Measurements from ENCODE around the gene AZI2.

The AZI2 gene

GRCh38 chr3:28348629-28349468 is at the start of gene AZI2, which contains the start of gene ZCWPW2:
AZI2 (minus strand) TSS chr3:28348824; CDS start chr3:28340617, 8,207 bp downstream.
ZCWPW2 (plus strand) TSS chr3:28348721; CDS start chr3:28413069, 64,348 bp downstream.
- peak; percentile 74 for DNase-seq

GRCh38 chr3:28388978-28389377 is 40.4 kb upstream of the AZI2 start:
- no peak for DNase-seq

- DNase-seq: no peak
These were observed 37.4 kb upstream of the AZI2 start for GRCh38 chr3:28386049-28386448.

GRCh38 chr3:28376424-28376823 is 27.8 kb upstream of the AZI2 start:
- no peak for DNase-seq

- no peak for DNase-seq
These were observed 911 bp upstream of the AZI2 start for GRCh38 chr3:28349469-28350000.

GRCh38 chr3:28348265-28348628 is 377 bp downstream of the AZI2 start:
- DNase-seq: no peak

GRCh38 chr3:28347374-28348264 is 1.0 kb downstream of the AZI2 start:
- DNase-seq: no peak

- DNase-seq: no peak
These were observed 2.9 kb downstream of the AZI2 start for GRCh38 chr3:28345690-28346089.

GRCh38 chr3:28343144-28343543 is 5.5 kb downstream of the AZI2 start:
- DNase-seq: no peak

GRCh38 chr3:28337230-28337629 is 11.4 kb downstream of the AZI2 start:
- no peak for DNase-seq

- DNase-seq: no peak
These were observed 13.4 kb downstream of the AZI2 start for GRCh38 chr3:28335246-28335645.

GRCh38 chr3:28334552-28334951 is 14.1 kb downstream of the AZI2 start:
- DNase-seq: no peak

GRCh38 chr3:28328188-28329151 is 20.2 kb downstream of the AZI2 start:
- no peak for DNase-seq

- no peak for DNase-seq
These were observed 22.1 kb downstream of the AZI2 start for GRCh38 chr3:28326458-28326926.

GRCh38 chr3:28322464-28322863 is 26.2 kb downstream of the AZI2 start:
- DNase-seq: no peak

- no peak for DNase-seq
These were observed 27.6 kb downstream of the AZI2 start for GRCh38 chr3:28320981-28321380.

GRCh38 chr3:28317438-28318022 is 31.1 kb downstream of the AZI2 start:
- DNase-seq: no peak

- DNase-seq: no peak
These were observed 32.4 kb downstream of the AZI2 start for GRCh38 chr3:28316226-28316625.

- no peak for DNase-seq
These were observed 32.9 kb downstream of the AZI2 start for GRCh38 chr3:28315711-28316110.

- no peak for DNase-seq
These were observed 40.4 kb downstream of the AZI2 start for GRCh38 chr3:28308196-28308595.

- no peak for DNase-seq
These were observed 46.9 kb downstream of the AZI2 start for GRCh38 chr3:28301688-28302087.

Data from NCI-H1417 treated with DMSO at 0.1 percent for 48 hours (cell line).